NB4 (cell line): ENCODE data around the gene ABCC10.

Source experiments
- CTCF ChIP-seq: IDR thresholded peaks from one replicate; pipeline ENCODE4 v1.5.1; 2012; ENCODE audit warnings: low read depth, low read length
- MYC ChIP-seq: IDR thresholded peaks from 2 replicates; pipeline ENCODE4 v1.6.1; 2011; ENCODE audit warnings: low read depth, low read length
- POLR2A ChIP-seq: IDR thresholded peaks from 2 replicates; pipeline ENCODE4 v1.6.1; 2011; ENCODE audit warnings: mild to moderate bottlenecking; ENCODE audit not compliant: insufficient read length; ENCODE audit errors: extremely low read depth

GRCh38 chr6:43469947-43470346 lies 42.6 kb downstream of the ABCC10 start:
- TF ChIP-seq CTCF (no peak), POLR2A (no peak), MYC (no peak)
